Head of caudate nucleus (tissue), 42 donors: ENCODE measurements around the gene METTL27.
"Not testable (repeated sequence)": the region's sequence is repeated elsewhere in the genome, so short reads cannot be mapped to it uniquely, and the experiment has no call there.

ENCODE experiments used
- DNase-seq, 42 donors: peaks; one replicate each; pipeline versions ENCODE4 v3.0.0 to v3.0.0-alpha.2; 2020 to 2021; ENCODE audit warnings: mixed read lengths in 7 of 42
- intact Hi-C: fragments of 100-400 bp; cut with DNase I; formaldehyde crosslinking; loops from one replicate; pipeline ENCODE4 v1.15.0; 2022

METTL27 gene

GRCh38 chr7:73871163-73872011, 29.1 kb upstream of the METTL27 start:
- DNase-seq, result no peak
- intact Hi-C loops, result no loop called here

GRCh38 chr7:73870041-73870492, 27.8 kb upstream of the METTL27 start:
- intact Hi-C loops, result no loop called here
- DNase-seq, result no peak

- no peak for DNase-seq
- intact Hi-C loops, result loop anchor here (5.0 kb wide), 1 partner anchor 158 kb away; the partner anchor contains the start of gene ELN
These were observed 26.9 kb upstream of the METTL27 start for GRCh38 chr7:73869011-73869798.

GRCh38 chr7:73866446-73866767, 24.1 kb upstream of the METTL27 start:
- intact Hi-C loops, result loop anchor here (5.0 kb wide), 1 partner anchor 161 kb away; the partner anchor contains the start of gene ELN

GRCh38 chr7:73865738-73866445, 23.6 kb upstream of the METTL27 start:
- DNase-seq, result peak in 36 of 42 donors; percentile 23 to 72 (median 50)
- intact Hi-C loops, result loop anchor here (5.0 kb wide), 1 partner anchor 161 kb away; the partner anchor contains the start of gene ELN

More at GRCh38 chr7:73866446-73866767, 24.1 kb upstream of the METTL27 start:
- no peak for DNase-seq

- DNase-seq, result no peak
- intact Hi-C loops, result loop anchor here (5.0 kb wide), 1 partner anchor 162 kb away; the partner anchor contains the start of gene ELN
These were observed 22.8 kb upstream of the METTL27 start for GRCh38 chr7:73864981-73865711.

GRCh38 chr7:73861305-73861704, 19.0 kb upstream of the METTL27 start:
- no peak for DNase-seq
- intact Hi-C loops, result no loop called here

GRCh38 chr7:73860859-73861258, 18.5 kb upstream of the METTL27 start, which contains the start of gene TMEM270:
TMEM270 (plus strand) TSS chr7:73861159; CDS start chr7:73861195, 36 bp downstream.
- intact Hi-C loops, result no loop called here
- DNase-seq, result no peak

GRCh38 chr7:73858807-73859206, 16.5 kb upstream of the METTL27 start:
- DNase-seq, result no peak
- intact Hi-C loops, result no loop called here

GRCh38 chr7:73856941-73857340, 14.6 kb upstream of the METTL27 start:
- DNase-seq, result no peak
- intact Hi-C loops, result no loop called here

GRCh38 chr7:73852500-73852899, 10.2 kb upstream of the METTL27 start:
- intact Hi-C loops, result no loop called here
- DNase-seq, result no peak

- intact Hi-C loops, result no loop called here
- no peak for DNase-seq
These were observed 9.4 kb upstream of the METTL27 start for GRCh38 chr7:73851410-73852338.

- intact Hi-C loops, result no loop called here
- DNase-seq, result no peak
These were observed 8.5 kb upstream of the METTL27 start for GRCh38 chr7:73850781-73851207.

- DNase-seq, result no peak
- intact Hi-C loops, result no loop called here
These were observed 5.8 kb upstream of the METTL27 start for GRCh38 chr7:73847941-73848723.

- peak in 3 of 42 donors; percentile 16 to 30 (median 30) for DNase-seq
- intact Hi-C loops, result not testable (repeated sequence)
These were observed 3.4 kb upstream of the METTL27 start for GRCh38 chr7:73845701-73846195.

GRCh38 chr7:73844848-73845460, 2.6 kb upstream of the METTL27 start:
- intact Hi-C loops, result loop anchor here (5.0 kb wide), 1 partner anchor 108 kb away; the partner anchor contains the start of gene ABHD11
- no peak for DNase-seq
